Motor neuron (in vitro differentiated cells): ENCODE measurements around the gene MCTP2. TPM values are rescaled to one million over a fixed set of nuclear protein-coding genes. Genes with fewer than 3 reads are reported as not detected.

ENCODE experiments used
- ATAC-seq, 8 experiments: fragments of 200-7000 bp; cut with Tn5 transposase; replicated peaks in 6 of 8; 2 replicates each; pipeline ENCODE4 v1.8.0; 2021; ENCODE audit warnings: mild to moderate bottlenecking in 8 of 8, moderate library complexity in 8 of 8
- H3K27ac ChIP-seq, 2 donors: fragments of 250-450 bp; sonication (Bioruptor Pico); 2 replicates each; pipeline ENCODE4 v1.9.0; 2021; ENCODE audit warnings: antibody characterized with exemption in 2 of 2, mild to moderate bottlenecking in 2 of 2, moderate library complexity in 1 of 2
- H3K4me1 ChIP-seq, 2 donors: fragments of 250-450 bp; sonication (Bioruptor Pico); replicated peaks in 1 of 2; 2 replicates each; pipeline ENCODE4 v1.6.1; 2021; ENCODE audit warnings: antibody characterized with exemption in 2 of 2, mild to moderate bottlenecking in 2 of 2, moderate library complexity in 1 of 2
- H3K4me3 ChIP-seq, 5 donors: fragments of 250-450 bp; sonication (Bioruptor Pico); 2 replicates each; pipeline ENCODE4 v1.9.0; 2021; ENCODE audit warnings: antibody characterized with exemption in 5 of 5, mild to moderate bottlenecking in 5 of 5, moderate library complexity in 4 of 5
- WGBS, 10 experiments: fragments of 450-650 bp; shearing (Covaris generic); methylation state at CpG; one replicate each; pipeline ENCODE4 v1.0.0; 2022; 5-methylcytosine and 5-hydroxymethylcytosine counted together
- in situ Hi-C, 9 experiments: fragments of 400-800 bp; cut with MboI; loops; one replicate each; pipeline ENCODE4 v1.15.0; 2021; ENCODE audit warnings: low sequenced_read_pairs in 9 of 9, low pct_unique_long_range_greater_than_20kb in 2 of 9; ENCODE audit not compliant: unreplicated experiment in 9 of 9
- total RNA-seq, 8 experiments: library from RNA; unstranded; fragments of 300-600 nt; gene quantifications; 2 replicates each; pipeline versions ENCODE4 v1.2.3 to v1.2.4, GENCODE V29; 2022

MCTP2 gene
- total RNA-seq, 8 experiments from 2014 or later: 0.11 to 50.8 (median 2.0) TPM

DNA sequence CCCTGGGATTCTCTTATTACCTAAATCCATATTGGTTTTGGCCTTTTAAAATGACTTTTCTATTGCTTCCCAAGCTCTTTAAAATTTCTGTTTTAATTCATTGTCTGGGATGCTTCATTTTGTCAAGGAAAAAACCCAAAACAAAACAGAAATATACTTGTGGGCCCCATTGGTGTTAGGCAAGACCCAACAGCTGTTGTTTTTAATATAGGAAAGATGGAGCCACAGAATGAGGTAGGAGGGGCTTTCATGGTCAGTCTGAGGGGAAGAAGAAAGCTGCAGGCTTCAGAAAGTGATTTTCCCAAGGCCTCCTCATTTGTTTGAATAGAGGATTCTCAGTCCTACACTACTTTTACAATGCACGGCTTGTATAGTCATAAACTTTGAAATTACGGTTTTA is 180.5 kb downstream of the MCTP2 start:
- Histone ChIP-seq H3K4me3 (no peak overlapping the region), H3K4me1 (peaks cover 8 to 40% of the 10 kb centered on the region in 2 donors), H3K27ac (no peak overlapping the region)
- ATAC-seq: no peak
- 50 to 100% (median 92%) methylated on average over 2 of the region's 2 CpGs; no CpG with 5 or more reads in 3 of the 10 experiments for WGBS, 10 experiments
- in situ Hi-C loops: loop anchor here in 2 of 9 experiments (25.0 kb wide), 4 partner anchors 150 to 600 kb away; no protein-coding TSS in a partner anchor

DNA sequence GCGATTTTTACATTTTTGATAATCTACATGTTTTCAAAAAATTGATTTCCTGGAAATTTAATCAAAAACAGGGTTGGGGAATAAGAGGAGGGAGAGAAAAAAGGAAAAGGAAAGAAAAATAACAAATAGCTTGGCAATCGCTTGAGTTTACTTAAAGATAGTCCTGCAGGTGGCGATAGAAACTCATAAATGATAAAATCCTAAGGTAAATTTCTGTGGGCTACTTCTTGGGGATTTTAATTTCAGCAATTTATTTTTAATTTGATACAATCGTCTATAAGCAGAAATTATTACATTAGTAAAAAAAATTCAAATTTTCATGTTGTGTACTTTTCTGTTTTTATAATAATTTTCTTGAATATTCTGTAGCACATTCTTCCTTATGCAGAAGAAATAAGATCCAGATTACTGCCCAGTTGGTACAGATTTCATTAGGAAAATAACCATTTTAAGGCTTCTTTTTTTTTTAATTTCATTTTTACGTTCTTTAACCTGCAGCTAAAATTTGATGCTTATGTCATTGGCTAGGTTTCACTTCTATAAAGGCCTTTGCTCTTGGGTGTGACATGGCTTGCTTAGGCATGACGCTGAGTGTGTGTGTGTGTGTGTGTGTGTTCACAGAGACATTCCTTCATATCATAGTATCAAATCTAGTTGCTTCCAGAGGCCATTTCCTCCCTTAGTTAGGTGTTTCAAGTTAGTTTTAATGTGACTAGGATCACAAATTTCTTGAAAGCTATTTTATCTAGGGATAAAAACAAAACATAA is 181.8 kb downstream of the MCTP2 start:
- WGBS, 10 experiments: 13 to 35% (median 21%) methylated on average over 4 to 6 of the region's 6 CpGs

DNA sequence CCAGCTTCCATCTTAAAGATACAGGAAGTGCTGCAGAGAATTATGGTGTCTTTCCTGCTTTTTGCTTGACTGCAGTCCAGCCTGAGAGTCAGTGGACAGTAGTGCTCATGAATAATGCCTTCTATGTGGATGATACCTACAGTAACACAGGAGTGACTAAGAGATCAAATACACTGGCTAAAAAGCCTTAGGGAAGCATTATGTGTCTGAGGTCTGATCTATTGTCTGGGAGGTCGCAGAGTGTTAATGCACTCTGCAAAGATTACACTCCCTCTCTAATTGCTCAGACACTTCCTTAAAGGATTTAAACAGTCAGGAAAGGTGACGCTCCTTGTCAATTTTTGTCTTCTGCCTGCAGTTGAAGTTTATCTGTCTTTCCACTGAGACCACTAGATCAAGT is 183.6 kb downstream of the MCTP2 start:
- peak in 6 of 8 experiments; percentile 29 to 98 (median 96) for ATAC-seq
- Histone ChIP-seq H3K27ac (no peak overlapping the region), H3K4me3 (no peak overlapping the region), H3K4me1 (peaks cover 8 to 40% of the 10 kb centered on the region in 2 donors)
- WGBS, 10 experiments: 29 to 100% (median 55%) methylated on average over 1 to 2 of the region's 2 CpGs; no CpG with 5 or more reads in 2 of the 10 experiments
- in situ Hi-C loops: loop anchor here in 2 of 9 experiments (25.0 kb wide), 4 partner anchors 147 to 597 kb away; no protein-coding TSS in a partner anchor

More for the DNA sequence above, 181.8 kb downstream of the MCTP2 start:
- in situ Hi-C loops: loop anchor here in 2 of 9 experiments (25.0 kb wide), 4 partner anchors 149 to 599 kb away; no protein-coding TSS in a partner anchor
- Histone ChIP-seq H3K4me1 (peaks cover 8 to 40% of the 10 kb centered on the region in 2 donors), H3K27ac (no peak overlapping the region), H3K4me3 (no peak overlapping the region)
- ATAC-seq: peak in 2 of 8 experiments; percentile 39 to 44

DNA sequence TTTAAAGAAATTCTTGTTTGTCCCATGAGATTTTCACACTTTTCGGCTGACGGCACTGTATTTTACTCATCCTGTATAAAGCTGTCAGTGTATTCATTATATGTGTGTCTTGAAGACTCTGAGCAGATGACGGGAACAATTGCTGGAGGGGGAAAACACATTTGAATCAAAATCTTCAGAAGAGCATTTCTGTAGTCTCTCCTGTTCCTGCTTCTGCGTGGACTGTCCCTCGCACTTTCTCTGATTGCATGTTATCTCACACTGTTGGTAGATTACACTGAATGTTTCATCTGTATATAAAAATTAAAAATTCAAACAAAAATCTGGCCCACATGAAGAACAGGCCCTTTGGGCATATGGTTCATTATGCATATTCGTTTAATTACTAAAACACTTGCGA is 184.9 kb downstream of the MCTP2 start:
- no peak overlapping the region for H3K27ac ChIP-seq
- 21 to 100% (median 84%) methylated on average over 1 to 7 of the region's 7 CpGs; no CpG with 5 or more reads in 1 of the 10 experiments for WGBS, 10 experiments
- H3K4me3 ChIP-seq: no peak overlapping the region
- H3K4me1 ChIP-seq: peaks cover 5 to 35% of the 10 kb centered on the region in 2 donors
- ATAC-seq: peak in 1 of 8 experiments; percentile 57
- in situ Hi-C loops: loop anchor here in 2 of 9 experiments (25.0 kb wide), 4 partner anchors 146 to 596 kb away; no protein-coding TSS in a partner anchor

GRCh38 chr15:94416820-94417219 is 185.5 kb downstream of the MCTP2 start:
- H3K4me3 ChIP-seq: no peak overlapping the region
- in situ Hi-C loops: loop anchor here in 2 of 9 experiments (25.0 kb wide), 4 partner anchors 145 to 595 kb away; no protein-coding TSS in a partner anchor
- WGBS, 10 experiments: 33 to 100% (median 74%) methylated on average over 2 to 3 of the region's 3 CpGs; no CpG with 5 or more reads in 4 of the 10 experiments
- peak in 1 of 8 experiments; percentile 5 for ATAC-seq
- no peak overlapping the region for H3K27ac ChIP-seq
- H3K4me1 ChIP-seq: peaks cover 3 to 30% of the 10 kb centered on the region in 2 donors

GRCh38 chr15:94417501-94418293 is 186.3 kb downstream of the MCTP2 start:
- no peak overlapping the region for H3K27ac ChIP-seq
- in situ Hi-C loops: loop anchor here in 2 of 9 experiments (25.0 kb wide), 4 partner anchors 145 to 595 kb away; no protein-coding TSS in a partner anchor
- no peak for ATAC-seq
- WGBS, 10 experiments: 48 to 95% (median 90%) methylated on average over 3 to 12 of the region's 12 CpGs
- H3K4me3 ChIP-seq: no peak overlapping the region
- peaks cover 3 to 29% of the 10 kb centered on the region in 2 donors for H3K4me1 ChIP-seq

DNA sequence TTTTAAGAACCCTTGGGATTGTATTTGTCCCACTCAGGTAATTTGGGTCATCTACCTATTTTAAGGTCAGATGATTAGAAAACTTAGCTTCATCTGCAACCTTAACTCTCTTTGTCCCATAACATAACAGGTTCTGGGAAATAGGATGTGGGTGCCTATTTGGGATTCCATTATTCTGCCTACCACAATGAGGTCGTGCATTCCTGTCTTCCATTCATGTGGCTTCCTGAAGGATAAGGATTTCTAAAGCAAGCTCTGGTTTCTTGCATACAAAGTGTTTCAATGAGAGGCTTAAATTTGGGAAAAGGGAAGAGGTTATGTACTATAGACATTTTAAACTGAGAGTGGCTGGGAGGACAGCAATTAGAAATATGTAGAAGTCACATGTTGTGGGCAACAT is 190.3 kb downstream of the MCTP2 start:
- H3K4me1 ChIP-seq: no peaks in the 10 kb centered on the region
- no peak overlapping the region for H3K4me3 ChIP-seq
- in situ Hi-C loops: loop anchor here in 2 of 9 experiments (25.0 kb wide), 4 partner anchors 141 to 591 kb away; no protein-coding TSS in a partner anchor
- no peak overlapping the region for H3K27ac ChIP-seq
- WGBS, 10 experiments: 0 to 60% (median 48%) methylated on average over 1 of the region's 1 CpG; no CpG with 5 or more reads in 4 of the 10 experiments
- ATAC-seq: no peak

- no peaks in the 10 kb centered on the region for H3K4me1 ChIP-seq
- H3K4me3 ChIP-seq: no peak overlapping the region
- 0 to 88% (median 67%) methylated on average over 1 of the region's 1 CpG; no CpG with 5 or more reads in 3 of the 10 experiments for WGBS, 10 experiments
- no peak overlapping the region for H3K27ac ChIP-seq
- ATAC-seq: no peak
- in situ Hi-C loops: no loop called here
These were observed 200.9 kb downstream of the MCTP2 start for GRCh38 chr15:94432279-94432678.

GRCh38 chr15:94439158-94439557 is 207.8 kb downstream of the MCTP2 start:
- H3K4me3 ChIP-seq: no peak overlapping the region
- in situ Hi-C loops: no loop called here
- 74 to 100% (median 89%) methylated on average over 1 to 3 of the region's 3 CpGs; no CpG with 5 or more reads in 1 of the 10 experiments for WGBS, 10 experiments
- ATAC-seq: no peak
- peaks cover 14 to 20% of the 10 kb centered on the region in 2 donors for H3K4me1 ChIP-seq
- H3K27ac ChIP-seq: no peak overlapping the region

GRCh38 chr15:94441760-94442159 is 210.4 kb downstream of the MCTP2 start:
- Histone ChIP-seq H3K27ac (no peak overlapping the region), H3K4me3 (no peak overlapping the region), H3K4me1 (peaks cover 14 to 20% of the 10 kb centered on the region in 2 donors)
- peak in 3 of 8 experiments; percentile 42 to 59 (median 57) for ATAC-seq
- 20 to 100% (median 87%) methylated on average over 1 to 3 of the region's 3 CpGs; no CpG with 5 or more reads in 1 of the 10 experiments for WGBS, 10 experiments
- in situ Hi-C loops: no loop called here

DNA sequence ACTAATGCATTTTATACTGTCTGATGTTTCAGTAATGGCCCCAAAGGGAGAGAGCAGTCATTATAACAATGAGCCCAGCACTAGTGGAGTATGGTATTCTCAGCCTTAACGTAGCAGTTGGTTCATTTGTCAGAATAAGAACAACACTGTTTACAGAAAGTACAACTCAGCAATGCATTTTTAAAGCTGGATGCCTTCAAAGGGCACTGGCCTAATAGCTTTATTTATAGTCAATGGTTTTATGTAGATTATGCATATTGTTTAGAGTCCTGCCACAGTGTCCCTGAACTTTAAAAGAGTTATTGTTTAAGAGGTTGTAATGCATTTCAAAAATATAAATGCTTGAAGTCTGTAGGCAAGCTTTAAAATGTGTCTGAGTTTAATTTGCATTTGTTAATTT is 211.1 kb downstream of the MCTP2 start:
- in situ Hi-C loops: no loop called here
- 0 to 25% (median 15%) methylated on average over 1 of the region's 1 CpG; no CpG with 5 or more reads in 4 of the 10 experiments for WGBS, 10 experiments
- H3K4me1 ChIP-seq: peaks cover 14 to 20% of the 10 kb centered on the region in 2 donors
- no peak overlapping the region for H3K4me3 ChIP-seq
- H3K27ac ChIP-seq: no peak overlapping the region
- peak in 7 of 8 experiments; percentile 14 to 68 (median 56) for ATAC-seq

- ATAC-seq: no peak
- WGBS, 10 experiments: 20 to 96% (median 82%) methylated on average over 1 to 5 of the region's 5 CpGs
- Histone ChIP-seq H3K27ac (no peak overlapping the region), H3K4me3 (no peak overlapping the region), H3K4me1 (peaks cover 14 to 20% of the 10 kb centered on the region in 2 donors)
- in situ Hi-C loops: no loop called here
These were observed 211.8 kb downstream of the MCTP2 start for GRCh38 chr15:94443186-94443585.
